ENCODE measurements around the gene BCAT1. TPM values are rescaled to one million over a fixed set of nuclear protein-coding genes. Genes with fewer than 3 reads are reported as not detected.
"Not testable (repeated sequence)": the region's sequence is repeated elsewhere in the genome, so short reads cannot be mapped to it uniquely, and the experiment has no call there.

The BCAT1 gene
- total RNA-seq, 2 donors from 2014 or later: 21.3 to 68.8 TPM

GRCh38 chr12:24945845-24946244 lies 3.1 kb downstream of the BCAT1 start:
- no peak overlapping the region for H3K27ac Mint-ChIP-seq
- no peak for ATAC-seq (replicated peaks)
- peaks cover 25% of the 10 kb centered on the region for H3K4me1 Mint-ChIP-seq
- peaks cover 6% of the 10 kb centered on the region for H3K36me3 Mint-ChIP-seq (ENCODE audit: low read depth)
- H3K4me3 Mint-ChIP-seq: no peak overlapping the region
- H3K27me3 Mint-ChIP-seq: peaks cover 56% of the 10 kb centered on the region
- no peaks in the 10 kb centered on the region for H3K9me3 Mint-ChIP-seq

DNA sequence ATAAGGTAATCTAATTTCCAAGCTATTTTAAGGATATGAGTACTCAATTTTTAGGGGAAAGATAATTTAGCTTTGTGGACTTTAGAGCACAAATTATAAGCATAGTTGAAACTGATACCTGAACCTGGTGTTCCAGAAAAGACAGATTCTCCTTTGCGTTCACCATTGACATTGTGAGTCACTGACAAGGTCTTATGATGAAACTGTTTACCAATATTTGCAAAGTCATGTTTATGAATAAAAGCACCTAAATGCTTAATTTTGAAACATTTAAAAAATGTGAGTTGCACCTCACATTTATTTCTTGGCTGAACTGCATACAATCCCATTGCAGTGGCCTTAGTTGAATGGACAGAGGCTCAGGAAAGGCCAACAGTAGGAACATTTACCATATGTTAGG lies 3.9 kb downstream of the BCAT1 start:
- H3K4me1 Mint-ChIP-seq: peaks cover 19% of the 10 kb centered on the region
- H3K27ac Mint-ChIP-seq: no peak overlapping the region
- peaks cover 48% of the 10 kb centered on the region for H3K27me3 Mint-ChIP-seq
- no peaks in the 10 kb centered on the region for H3K9me3 Mint-ChIP-seq
- ATAC-seq (replicated peaks): no peak
- H3K4me3 Mint-ChIP-seq: no peak overlapping the region
- peaks cover 6% of the 10 kb centered on the region for H3K36me3 Mint-ChIP-seq (ENCODE audit: low read depth)

GRCh38 chr12:24944601-24944975 lies 4.3 kb downstream of the BCAT1 start:
- peaks cover 47% of the 10 kb centered on the region for H3K27me3 Mint-ChIP-seq
- no peak for ATAC-seq (replicated peaks)
- no peaks in the 10 kb centered on the region for H3K9me3 Mint-ChIP-seq
- H3K4me3 Mint-ChIP-seq: no peak overlapping the region
- H3K27ac Mint-ChIP-seq: no peak overlapping the region
- H3K4me1 Mint-ChIP-seq: peaks cover 19% of the 10 kb centered on the region
- peaks cover 6% of the 10 kb centered on the region for H3K36me3 Mint-ChIP-seq (ENCODE audit: low read depth)

- peaks cover 43% of the 10 kb centered on the region for H3K27me3 Mint-ChIP-seq
- no peaks in the 10 kb centered on the region for H3K9me3 Mint-ChIP-seq
- peaks cover 19% of the 10 kb centered on the region for H3K4me1 Mint-ChIP-seq
- H3K27ac Mint-ChIP-seq: no peak overlapping the region
- H3K36me3 Mint-ChIP-seq (ENCODE audit: low read depth): peaks cover 6% of the 10 kb centered on the region
- H3K4me3 Mint-ChIP-seq: no peak overlapping the region
- ATAC-seq (replicated peaks): no peak
Measured at GRCh38 chr12:24943947-24944600, 4.8 kb downstream of the BCAT1 start.

GRCh38 chr12:24940157-24940556 lies 8.7 kb downstream of the BCAT1 start:
- no peaks in the 10 kb centered on the region for H3K36me3 Mint-ChIP-seq (ENCODE audit: low read depth)
- H3K9me3 Mint-ChIP-seq: no peaks in the 10 kb centered on the region
- ATAC-seq (replicated peaks): no peak
- no peak overlapping the region for H3K27ac Mint-ChIP-seq
- no peak overlapping the region for H3K4me3 Mint-ChIP-seq
- H3K4me1 Mint-ChIP-seq: no peaks in the 10 kb centered on the region
- peaks cover 24% of the 10 kb centered on the region for H3K27me3 Mint-ChIP-seq

GRCh38 chr12:24939551-24939950 lies 9.3 kb downstream of the BCAT1 start:
- ATAC-seq (replicated peaks); H3K27ac Mint-ChIP-seq; H3K9me3 Mint-ChIP-seq; H3K4me3 Mint-ChIP-seq; H3K36me3 Mint-ChIP-seq (ENCODE audit: low read depth); H3K4me1 Mint-ChIP-seq: not testable (repeated sequence)
- peaks cover 20% of the 10 kb centered on the region for H3K27me3 Mint-ChIP-seq

DNA sequence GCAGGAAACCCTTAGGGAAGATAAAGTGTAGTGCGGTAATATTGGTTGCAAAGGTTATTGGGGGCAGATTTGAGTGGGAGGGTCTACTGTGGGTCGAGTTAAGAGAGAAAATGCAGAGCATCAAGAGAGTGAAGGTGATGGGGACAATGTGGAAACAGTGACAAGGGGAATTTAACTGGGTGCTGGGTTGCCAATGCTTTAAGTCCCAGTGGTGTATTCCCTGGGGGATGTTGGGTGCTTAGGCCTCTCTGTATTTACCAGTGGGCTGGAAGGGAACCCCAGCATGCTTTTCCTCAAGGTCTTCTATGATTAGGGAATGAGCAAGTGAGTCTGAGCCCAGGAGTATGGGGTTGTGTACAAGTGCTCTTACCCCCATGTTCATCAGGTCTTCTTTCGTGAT lies 10.6 kb downstream of the BCAT1 start:
- no peak for ATAC-seq (replicated peaks)
- H3K9me3 Mint-ChIP-seq: no peaks in the 10 kb centered on the region

GRCh38 chr12:24937553-24938244 lies 11.2 kb downstream of the BCAT1 start:
- Mint-ChIP-seq H3K27ac (no peak overlapping the region), H3K36me3 (ENCODE audit: low read depth) (no peaks in the 10 kb centered on the region), H3K4me3 (no peak overlapping the region), H3K9me3 (no peaks in the 10 kb centered on the region), H3K27me3 (peaks cover 15% of the 10 kb centered on the region), H3K4me1 (no peaks in the 10 kb centered on the region)
- ATAC-seq (replicated peaks): no peak

More for the DNA sequence above, 10.6 kb downstream of the BCAT1 start:
- H3K36me3 Mint-ChIP-seq (ENCODE audit: low read depth): no peaks in the 10 kb centered on the region
- H3K4me1 Mint-ChIP-seq: no peaks in the 10 kb centered on the region
- H3K27ac Mint-ChIP-seq: no peak overlapping the region
- H3K4me3 Mint-ChIP-seq: no peak overlapping the region
- peaks cover 17% of the 10 kb centered on the region for H3K27me3 Mint-ChIP-seq

GRCh38 chr12:24933694-24934407 lies 15.1 kb downstream of the BCAT1 start:
- no peak overlapping the region for H3K4me3 Mint-ChIP-seq
- no peaks in the 10 kb centered on the region for H3K36me3 Mint-ChIP-seq (ENCODE audit: low read depth)
- H3K9me3 Mint-ChIP-seq: no peaks in the 10 kb centered on the region

GRCh38 chr12:24931666-24932405 lies 17.1 kb downstream of the BCAT1 start:
- no peak overlapping the region for H3K4me3 Mint-ChIP-seq
- H3K9me3 Mint-ChIP-seq: no peaks in the 10 kb centered on the region
- H3K4me1 Mint-ChIP-seq: no peaks in the 10 kb centered on the region
- no peak for ATAC-seq (replicated peaks)
- H3K27ac Mint-ChIP-seq: no peak overlapping the region
- peaks cover 39% of the 10 kb centered on the region for H3K27me3 Mint-ChIP-seq
- H3K36me3 Mint-ChIP-seq (ENCODE audit: low read depth): no peaks in the 10 kb centered on the region

More at GRCh38 chr12:24933694-24934407, 15.1 kb downstream of the BCAT1 start:
- no peaks in the 10 kb centered on the region for H3K4me1 Mint-ChIP-seq
- H3K27ac Mint-ChIP-seq: no peak overlapping the region
- peaks cover 26% of the 10 kb centered on the region for H3K27me3 Mint-ChIP-seq
- no peak for ATAC-seq (replicated peaks)

- Mint-ChIP-seq H3K4me3 (no peak overlapping the region), H3K27ac (no peak overlapping the region), H3K4me1 (no peaks in the 10 kb centered on the region), H3K36me3 (ENCODE audit: low read depth) (no peaks in the 10 kb centered on the region), H3K9me3 (no peaks in the 10 kb centered on the region), H3K27me3 (peaks cover 39% of the 10 kb centered on the region)
- no peak for ATAC-seq (replicated peaks)
Measured at GRCh38 chr12:24929953-24930352, 18.9 kb downstream of the BCAT1 start.

- not testable (repeated sequence) for H3K4me3 Mint-ChIP-seq; H3K4me1 Mint-ChIP-seq; H3K36me3 Mint-ChIP-seq (ENCODE audit: low read depth); H3K9me3 Mint-ChIP-seq; H3K27ac Mint-ChIP-seq; ATAC-seq (replicated peaks)
- peaks cover 36% of the 10 kb centered on the region for H3K27me3 Mint-ChIP-seq
Measured at GRCh38 chr12:24928533-24929306, 20.2 kb downstream of the BCAT1 start.

GRCh38 chr12:24928131-24928530 lies 20.8 kb downstream of the BCAT1 start:
- ATAC-seq (replicated peaks): no peak
- Mint-ChIP-seq H3K9me3 (no peaks in the 10 kb centered on the region), H3K27me3 (peaks cover 36% of the 10 kb centered on the region), H3K27ac (no peak overlapping the region), H3K36me3 (ENCODE audit: low read depth) (no peaks in the 10 kb centered on the region), H3K4me1 (no peaks in the 10 kb centered on the region), H3K4me3 (no peak overlapping the region)

GRCh38 chr12:24926080-24926479 lies 22.8 kb downstream of the BCAT1 start:
- not testable (repeated sequence) for ATAC-seq (replicated peaks); H3K9me3 Mint-ChIP-seq; H3K36me3 Mint-ChIP-seq (ENCODE audit: low read depth); H3K27ac Mint-ChIP-seq; H3K4me3 Mint-ChIP-seq
- peaks cover 12% of the 10 kb centered on the region for H3K4me1 Mint-ChIP-seq
- H3K27me3 Mint-ChIP-seq: peaks cover 28% of the 10 kb centered on the region
